Measurements from ENCODE around the gene DOCK10. TPM values are rescaled to one million over a fixed set of nuclear protein-coding genes. Genes with fewer than 3 reads are reported as not detected.

The DOCK10 gene
- total and polyA plus RNA-seq, 2 donors (not counting 1 experiment from before 2014, with no cell fraction given), result 49.5 to 139 TPM

DNA sequence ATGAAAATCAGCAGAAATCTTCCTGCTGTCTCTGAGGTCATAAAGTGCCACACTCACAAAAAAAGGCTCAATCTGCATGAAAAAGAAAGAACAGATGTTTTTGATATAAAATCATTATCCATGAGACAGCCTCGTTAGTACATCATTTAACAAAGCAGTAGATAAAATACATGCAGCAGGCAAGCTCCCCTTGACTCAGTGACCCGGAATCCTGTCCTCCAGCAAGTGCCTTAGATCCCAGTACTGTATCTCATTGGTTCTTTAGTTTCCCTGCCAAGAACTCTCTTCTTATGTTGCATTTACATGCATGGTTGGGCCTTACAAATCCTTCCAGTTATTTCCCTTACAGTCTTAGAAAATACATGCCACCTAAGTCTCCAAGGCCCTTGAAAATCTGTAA lies 177.3 kb downstream of the DOCK10 start:
- peaks cover 10 to 63% of the 10 kb centered on the region in 2 experiments for H3K36me3 ChIP-seq (replicated peaks in 1 of 2; ENCODE audit: control extremely low read depth in 1 of 2, control insufficient read depth in 1 of 2, extremely low read depth in 1 of 2, insufficient read depth in 2 of 2, low read length in 1 of 2)
- ChIA-PET CTCF (no interaction called here), POLR2A (no interaction called here)
- no peak for DNase-seq
- no peaks in the 10 kb centered on the region for H3K4me1 ChIP-seq (ENCODE audit: control insufficient read depth in 2 of 2, insufficient read depth in 2 of 2, low read length in 2 of 2)
- no peak overlapping the region for H3K27ac ChIP-seq (ENCODE audit: low read length in 2 of 2)
- Mint-ChIP-seq H3K9me3 (ENCODE audit: insufficient read depth) (no peaks in the 10 kb centered on the region), H3K4me3 (no peak overlapping the region), H3K27ac (peak overlapping the region; percentile 10), H3K27me3 (no peaks in the 10 kb centered on the region), H3K4me1 (no peaks in the 10 kb centered on the region)
- H4K20me1 ChIP-seq (ENCODE audit: control insufficient read depth, insufficient read depth, low read length, poor library complexity, severe bottlenecking), result no peaks in the 10 kb centered on the region
- H3K9ac ChIP-seq (ENCODE audit: low read length), result no peak overlapping the region
- H3K4me2 ChIP-seq (replicated peaks; ENCODE audit: low read depth, low read length, poor library complexity, severe bottlenecking), result no peak overlapping the region
- no peaks in the 10 kb centered on the region for H3K27me3 ChIP-seq (replicated peaks in 1 of 4; ENCODE audit: control extremely low read depth in 1 of 4, control insufficient read depth in 3 of 4, insufficient read depth in 4 of 4, low read length in 3 of 4)
- no peak for TF ChIP-seq EZH2 (IDR thresholded peaks at IDR 0.05; ENCODE audit: borderline replicate concordance, insufficient read depth, low read depth, low read length, poor library complexity, severe bottlenecking)
- TF ChIP-seq, protein P1, sequence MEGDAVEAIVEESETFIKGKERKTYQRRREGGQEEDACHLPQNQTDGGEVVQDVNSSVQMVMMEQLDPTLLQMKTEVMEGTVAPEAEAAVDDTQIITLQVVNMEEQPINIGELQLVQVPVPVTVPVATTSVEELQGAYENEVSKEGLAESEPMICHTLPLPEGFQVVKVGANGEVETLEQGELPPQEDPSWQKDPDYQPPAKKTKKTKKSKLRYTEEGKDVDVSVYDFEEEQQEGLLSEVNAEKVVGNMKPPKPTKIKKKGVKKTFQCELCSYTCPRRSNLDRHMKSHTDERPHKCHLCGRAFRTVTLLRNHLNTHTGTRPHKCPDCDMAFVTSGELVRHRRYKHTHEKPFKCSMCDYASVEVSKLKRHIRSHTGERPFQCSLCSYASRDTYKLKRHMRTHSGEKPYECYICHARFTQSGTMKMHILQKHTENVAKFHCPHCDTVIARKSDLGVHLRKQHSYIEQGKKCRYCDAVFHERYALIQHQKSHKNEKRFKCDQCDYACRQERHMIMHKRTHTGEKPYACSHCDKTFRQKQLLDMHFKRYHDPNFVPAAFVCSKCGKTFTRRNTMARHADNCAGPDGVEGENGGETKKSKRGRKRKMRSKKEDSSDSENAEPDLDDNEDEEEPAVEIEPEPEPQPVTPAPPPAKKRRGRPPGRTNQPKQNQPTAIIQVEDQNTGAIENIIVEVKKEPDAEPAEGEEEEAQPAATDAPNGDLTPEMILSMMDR (IDR thresholded peaks at IDR 0.05), result no peak
- 100% methylated on average over 1 of the region's 2 CpGs for WGBS (ENCODE audit: insufficient coverage)
- no peak overlapping the region for H3K4me3 ChIP-seq (ENCODE audit: control extremely low read depth in 1 of 5, extremely low read depth in 1 of 5, insufficient read depth in 1 of 5, low read depth in 2 of 5, low read length in 4 of 5)
- no peak overlapping the region for H2AFZ ChIP-seq (ENCODE audit: insufficient read depth, low read depth, low read length, poor library complexity, severe bottlenecking)
- intact Hi-C loops (cut with micrococcal nuclease), result no loop called here
- H3K9me3 ChIP-seq (ENCODE audit: control extremely low read depth in 1 of 3, control insufficient read depth in 2 of 3, insufficient read depth in 1 of 3, low read length in 2 of 3), result no peaks in the 10 kb centered on the region
- H3K79me2 ChIP-seq (ENCODE audit: control insufficient read depth, insufficient read depth, low read length), result no peaks in the 10 kb centered on the region
- ATAC-seq (ENCODE audit: low read depth), result no peak

DNA sequence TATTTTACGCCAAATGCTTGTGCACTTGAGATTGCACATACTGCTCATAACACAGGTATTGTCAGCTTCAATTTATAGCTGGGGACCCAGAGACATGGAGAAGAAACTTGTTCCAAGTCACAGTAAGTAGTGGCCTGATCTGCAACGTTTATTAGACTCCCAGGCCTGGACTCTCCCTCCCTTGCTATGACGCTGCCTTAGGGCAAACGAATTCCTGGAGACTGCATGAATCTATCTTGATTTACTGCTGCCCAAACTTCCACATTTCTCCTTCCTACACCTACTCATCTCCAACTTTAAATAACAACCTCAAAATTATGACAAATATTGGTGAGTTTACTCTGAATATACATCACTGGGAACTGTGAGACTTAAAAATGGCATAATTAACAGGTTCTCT lies 181.0 kb downstream of the DOCK10 start:
- no peak for ATAC-seq (ENCODE audit: low read depth)
- no peak overlapping the region for H3K27ac Mint-ChIP-seq
- TF ChIP-seq, protein P1 (IDR thresholded peaks at IDR 0.05), result no peak
- TF ChIP-seq EZH2 (IDR thresholded peaks at IDR 0.05; ENCODE audit: borderline replicate concordance, insufficient read depth, low read depth, low read length, poor library complexity, severe bottlenecking), result no peak

More for the DNA sequence above, 181.0 kb downstream of the DOCK10 start:
- no peak overlapping the region for H3K4me3 Mint-ChIP-seq
- H3K4me1 Mint-ChIP-seq, result no peaks in the 10 kb centered on the region
- H3K27me3 ChIP-seq (replicated peaks in 1 of 4; ENCODE audit: control extremely low read depth in 1 of 4, control insufficient read depth in 3 of 4, insufficient read depth in 4 of 4, low read length in 3 of 4), result no peaks in the 10 kb centered on the region
- H2AFZ ChIP-seq (ENCODE audit: insufficient read depth, low read depth, low read length, poor library complexity, severe bottlenecking), result no peak overlapping the region
- CTCF ChIA-PET, result interaction anchor here (1.2 to 1.5 kb wide), 2 partner anchors 16 to 141 kb away, joined by 3 to 4 read pairs; no protein-coding TSS in a partner anchor
- no peak overlapping the region for H3K9ac ChIP-seq (ENCODE audit: low read length)
- POLR2A ChIA-PET, result no interaction called here
- no peaks in the 10 kb centered on the region for H3K4me1 ChIP-seq (ENCODE audit: control insufficient read depth in 2 of 2, insufficient read depth in 2 of 2, low read length in 2 of 2)
- no peak overlapping the region for H3K4me3 ChIP-seq (ENCODE audit: control extremely low read depth in 1 of 5, extremely low read depth in 1 of 5, insufficient read depth in 1 of 5, low read depth in 2 of 5, low read length in 4 of 5)
- no peak overlapping the region for H3K27ac ChIP-seq (ENCODE audit: low read length in 2 of 2)
- H3K9me3 Mint-ChIP-seq (ENCODE audit: insufficient read depth), result no peaks in the 10 kb centered on the region
- WGBS (ENCODE audit: insufficient coverage), result 98% methylated on average over 4 of the region's 4 CpGs
- no peaks in the 10 kb centered on the region for H3K27me3 Mint-ChIP-seq
- H3K4me2 ChIP-seq (replicated peaks; ENCODE audit: low read depth, low read length, poor library complexity, severe bottlenecking), result no peak overlapping the region
- DNase-seq, result no peak
- H3K79me2 ChIP-seq (ENCODE audit: control insufficient read depth, insufficient read depth, low read length), result no peaks in the 10 kb centered on the region
- no peaks in the 10 kb centered on the region for H4K20me1 ChIP-seq (ENCODE audit: control insufficient read depth, insufficient read depth, low read length, poor library complexity, severe bottlenecking)
- intact Hi-C loops (cut with micrococcal nuclease), result no loop called here
- H3K36me3 ChIP-seq (replicated peaks in 1 of 2; ENCODE audit: control extremely low read depth in 1 of 2, control insufficient read depth in 1 of 2, extremely low read depth in 1 of 2, insufficient read depth in 2 of 2, low read length in 1 of 2), result peaks cover 20 to 65% of the 10 kb centered on the region in 2 experiments
- no peaks in the 10 kb centered on the region for H3K9me3 ChIP-seq (ENCODE audit: control extremely low read depth in 1 of 3, control insufficient read depth in 2 of 3, insufficient read depth in 1 of 3, low read length in 2 of 3)
